Neural cell (in vitro differentiated cells): ENCODE results near the gene NUDT19. TPM values are rescaled to one million over a fixed set of nuclear protein-coding genes. Genes with fewer than 3 reads are reported as not detected.

Experiments used
- H2AFZ ChIP-seq: fragments of 200-600, 300-800 bp; sonication (generic), shearing (Covaris generic); 2 replicates; pipeline ENCODE4 v1.6.0; 2014; ENCODE audit warnings: low read depth, mild to moderate bottlenecking, antibody characterized with exemption, low read length, moderate library complexity
- H3F3A ChIP-seq: fragments of 200-600 bp; shearing (Covaris generic); 2 replicates; pipeline ENCODE4 v1.6.1; 2016; ENCODE audit warnings: mild to moderate bottlenecking, moderate library complexity, mixed read lengths, antibody characterized with exemption, low read length; ENCODE audit not compliant: insufficient read depth, poor library complexity, severe bottlenecking
- H3K27ac ChIP-seq: fragments of 200-600, 300-800 bp; sonication (generic), shearing (Covaris generic); 2 replicates; pipeline ENCODE4 v1.5.1; 2014; ENCODE audit warnings: mild to moderate bottlenecking, low read length, moderate library complexity
- H3K27me3 ChIP-seq: fragments of 300-800, 200-600 bp; sonication (generic), shearing (Covaris generic); 2 replicates; pipeline ENCODE4 v1.6.0; 2014; ENCODE audit warnings: mild to moderate bottlenecking, low read depth, low read length, moderate library complexity; ENCODE audit not compliant: insufficient read depth
- H3K36me3 ChIP-seq: fragments of 300-800, 200-600 bp; sonication (generic), shearing (Covaris generic); 2 replicates; pipeline ENCODE4 v1.5.1; 2014; ENCODE audit warnings: mild to moderate bottlenecking, antibody characterized with exemption, low read length, moderate library complexity; ENCODE audit not compliant: insufficient read depth
- H3K4me2 ChIP-seq: fragments of 300-800, 200-600 bp; sonication (generic), shearing (Covaris generic); 2 replicates; pipeline ENCODE4 v1.6.0; 2014; ENCODE audit warnings: mild to moderate bottlenecking, low read length
- H3K4me3 ChIP-seq: fragments of 300-800, 200-600 bp; sonication (generic), shearing (Covaris generic); 2 replicates; pipeline ENCODE4 v1.5.1; 2014; ENCODE audit warnings: mild to moderate bottlenecking, low read length, moderate library complexity
- H3K79me2 ChIP-seq: fragments of 200-600 bp; shearing (Covaris generic); replicated peaks from 2 replicates; pipeline ENCODE4 v1.6.0; 2014; ENCODE audit warnings: mild to moderate bottlenecking, low read length, moderate library complexity; ENCODE audit not compliant: insufficient read depth
- H3K9ac ChIP-seq: fragments of 300-800, 200-600 bp; sonication (generic), shearing (Covaris generic); 2 replicates; pipeline ENCODE4 v1.6.1; 2016; ENCODE audit warnings: mild to moderate bottlenecking, low read length, mixed read lengths
- H3K9me2 ChIP-seq: fragments of 200-600 bp; shearing (Covaris generic); 2 replicates; pipeline ENCODE4 v1.6.1; 2016; ENCODE audit warnings: mild to moderate bottlenecking, low read length, mixed read lengths; ENCODE audit not compliant: insufficient read depth
- H3K9me3 ChIP-seq: fragments of 200-600, 300-800 bp; sonication (generic), shearing (Covaris generic); 2 replicates; pipeline ENCODE4 v1.6.1; 2016; ENCODE audit warnings: mild to moderate bottlenecking, mixed run types, low read length, moderate library complexity, mixed read lengths
- H4K20me1 ChIP-seq: fragments of 200-600 bp; shearing (Covaris generic); 2 replicates; pipeline ENCODE4 v1.6.1; 2016; ENCODE audit warnings: mild to moderate bottlenecking, mixed run types; ENCODE audit not compliant: insufficient read depth
- CTCF ChIP-seq: fragments of 450-650 bp; IDR thresholded peaks from 2 replicates; pipeline ENCODE4 v1.5.1; 2014; ENCODE audit warnings: antibody characterized with exemption, mild to moderate bottlenecking, moderate library complexity; ENCODE audit not compliant: poor library complexity, severe bottlenecking
- EP300 ChIP-seq: fragments of 450-650 bp; conservative IDR thresholded peaks from 2 replicates; pipeline ENCODE4 v1.6.1; 2014; ENCODE audit warnings: antibody characterized with exemption, mild to moderate bottlenecking, moderate library complexity; ENCODE audit not compliant: poor library complexity, severe bottlenecking
- EZH2 ChIP-seq: fragments of 200-600, 300-800 bp; shearing (Covaris generic), sonication (generic); IDR thresholded peaks from 2 replicates; pipeline ENCODE4 v1.6.1; 2014; ENCODE audit warnings: antibody characterized with exemption, low read length, borderline replicate concordance, mild to moderate bottlenecking; ENCODE audit not compliant: insufficient read depth, poor library complexity, severe bottlenecking
- MXI1 ChIP-seq: fragments of 450-650 bp; conservative IDR thresholded peaks from 2 replicates; pipeline ENCODE4 v1.6.1; 2014; ENCODE audit warnings: antibody characterized with exemption, mild to moderate bottlenecking; ENCODE audit not compliant: poor library complexity, severe bottlenecking
- POLR2AphosphoS5 ChIP-seq: IDR thresholded peaks from 2 replicates; pipeline ENCODE4 v1.6.1; 2012
- RAD21 ChIP-seq: fragments of 450-650 bp; conservative IDR thresholded peaks from 2 replicates; pipeline ENCODE4 v1.6.1; 2014; ENCODE audit warnings: antibody characterized with exemption, mild to moderate bottlenecking, moderate library complexity
- REST ChIP-seq: IDR thresholded peaks from 2 replicates; pipeline ENCODE4 v1.6.1; 2012; ENCODE audit warnings: borderline replicate concordance
- SMC3 ChIP-seq: fragments of 450-650 bp; conservative IDR thresholded peaks from 2 replicates; pipeline ENCODE4 v1.6.1; 2014; ENCODE audit warnings: antibody characterized with exemption, mild to moderate bottlenecking, moderate library complexity; ENCODE audit not compliant: poor library complexity
- TAF1 ChIP-seq: IDR thresholded peaks from 2 replicates; pipeline ENCODE4 v1.6.1; 2012; ENCODE audit warnings: low read depth
- polyA plus RNA-seq: library from polyadenylated mRNA; depleted of rRNA; stranded (reverse); fragments of >200 nt; gene quantifications from 2 replicates; pipeline ENCODE4 v1.2.3, GENCODE V29; 2014

The NUDT19 gene
- polyA plus RNA-seq, 1 donor from 2014 or later = 1.2 TPM

DNA sequence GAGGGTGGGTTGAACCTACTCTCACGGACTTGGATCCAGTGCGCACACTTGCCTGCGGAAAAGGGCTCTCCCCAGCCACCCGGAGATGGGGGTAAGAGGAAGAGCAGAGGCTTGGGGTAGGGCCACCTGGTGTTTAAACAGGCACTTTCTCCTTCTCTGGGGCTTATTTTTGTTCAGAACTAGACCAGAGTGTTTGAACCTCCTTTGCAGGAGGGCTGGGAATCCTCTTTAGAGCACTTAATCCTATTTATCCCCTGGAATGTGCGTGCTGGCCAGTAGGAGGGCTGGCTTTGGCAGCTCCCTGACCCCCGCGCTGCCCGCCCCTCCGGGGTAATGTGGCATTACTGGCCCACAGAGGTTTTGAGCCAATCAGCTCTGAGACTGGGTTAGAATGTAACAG is 14.0 kb upstream of the NUDT19 start:
- Histone ChIP-seq H3K27me3 (peaks cover 27% of the 10 kb centered on the region), H3F3A (no peaks in the 10 kb centered on the region), H3K9ac (no peak overlapping the region), H3K4me2 (no peak overlapping the region), H3K79me2 (peaks cover 14% of the 10 kb centered on the region), H3K4me3 (no peak overlapping the region), H3K9me2 (no peaks in the 10 kb centered on the region), H3K36me3 (no peaks in the 10 kb centered on the region), H3K27ac (no peak overlapping the region), H4K20me1 (no peaks in the 10 kb centered on the region), H3K9me3 (no peaks in the 10 kb centered on the region), H2AFZ (no peak overlapping the region)
- TF ChIP-seq EP300 (no peak), REST (no peak), SMC3 (no peak), TAF1 (no peak), MXI1 (no peak), POLR2AphosphoS5 (no peak)

DNA sequence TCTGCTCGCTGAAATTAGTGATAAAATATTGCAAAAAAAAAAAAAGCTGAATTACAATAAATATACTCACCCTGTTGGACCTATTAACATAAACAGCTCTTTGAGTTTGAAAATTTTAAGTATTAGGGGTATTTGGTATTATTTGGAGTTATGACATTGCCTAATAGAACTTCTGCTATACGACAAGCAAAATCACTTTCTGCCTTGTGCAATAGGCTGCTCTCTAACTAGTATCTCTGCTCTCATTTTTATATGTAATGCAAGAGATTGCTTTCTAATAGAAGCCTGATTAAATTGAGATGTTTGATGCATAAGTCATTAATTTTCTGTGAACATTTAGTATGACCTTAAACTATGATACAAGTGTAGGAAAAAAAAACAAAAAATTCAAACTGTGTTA is 10.6 kb upstream of the NUDT19 start:
- Histone ChIP-seq H3K9me2 (no peaks in the 10 kb centered on the region), H2AFZ (no peak overlapping the region), H3K36me3 (no peaks in the 10 kb centered on the region), H3K27ac (no peak overlapping the region), H3F3A (no peaks in the 10 kb centered on the region), H3K4me3 (no peak overlapping the region), H3K79me2 (no peaks in the 10 kb centered on the region), H3K4me2 (no peak overlapping the region), H3K27me3 (peaks cover 19% of the 10 kb centered on the region), H4K20me1 (no peaks in the 10 kb centered on the region), H3K9ac (no peak overlapping the region), H3K9me3 (no peaks in the 10 kb centered on the region)
- no peak for TF ChIP-seq TAF1
- no peak for TF ChIP-seq REST
- no peak for TF ChIP-seq EZH2
- no peak for TF ChIP-seq SMC3
- TF ChIP-seq MXI1 = no peak
- no peak for TF ChIP-seq RAD21
- no peak for TF ChIP-seq EP300
- TF ChIP-seq CTCF = no peak
- TF ChIP-seq POLR2AphosphoS5 = no peak
